Measurements from ENCODE around the gene OR1I1. TPM values are rescaled to one million over a fixed set of nuclear protein-coding genes. Genes with fewer than 3 reads are reported as not detected.

Gene OR1I1
- polyA plus RNA-seq, 1 donor = not detected

GRCh38 chr19:15108845-15109767 is 27.1 kb downstream of the OR1I1 start:
- WGBS (ENCODE audit: insufficient coverage, low lambda C conversion rate) = no CpG with 5 or more reads among the region's 21 CpGs

DNA sequence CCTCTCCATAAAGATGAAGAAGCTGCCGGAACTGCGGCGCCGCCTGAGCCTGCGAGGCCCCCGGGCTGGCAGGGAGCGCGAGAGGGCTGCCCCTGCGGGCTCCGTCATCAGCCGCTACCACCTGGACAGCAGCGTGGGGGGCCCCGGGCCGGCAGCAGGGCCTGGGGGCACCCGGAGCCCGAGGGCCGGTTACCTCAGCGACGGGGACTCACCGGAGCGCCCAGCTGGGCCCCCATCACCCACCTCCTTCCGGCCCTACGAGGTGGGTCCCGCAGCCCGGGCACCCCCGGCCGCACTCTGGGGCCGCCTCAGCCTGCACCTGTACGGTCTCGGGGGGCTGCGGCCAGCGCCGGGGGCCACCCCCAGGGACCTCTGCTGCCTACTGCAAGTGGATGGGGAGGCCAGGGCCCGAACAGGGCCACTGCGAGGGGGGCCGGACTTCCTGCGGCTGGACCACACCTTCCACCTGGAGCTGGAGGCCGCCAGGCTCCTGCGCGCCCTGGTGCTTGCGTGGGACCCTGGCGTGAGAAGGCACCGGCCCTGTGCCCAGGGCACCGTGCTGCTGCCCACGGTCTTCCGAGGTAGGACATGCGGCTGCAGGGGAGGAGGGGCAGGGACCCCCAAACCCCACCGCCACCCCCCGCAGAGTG is 27.9 kb downstream of the OR1I1 start:
- peaks cover 27% of the 10 kb centered on the region for H3K27me3 ChIP-seq (ENCODE audit: control insufficient read depth, insufficient read depth, low read length)
- DNase-seq = no peak
- H3K4me3 ChIP-seq (ENCODE audit: low read length) = no peak overlapping the region
- H3K9me3 ChIP-seq (ENCODE audit: control insufficient read depth, low read depth, low read length) = peaks cover 6% of the 10 kb centered on the region
- no peaks in the 10 kb centered on the region for H3K4me1 ChIP-seq (ENCODE audit: control insufficient read depth, insufficient read depth, low read length)
- H3K27ac ChIP-seq (ENCODE audit: low read length) = no peak overlapping the region
- WGBS (ENCODE audit: insufficient coverage, low lambda C conversion rate) = no CpG with 5 or more reads among the region's 49 CpGs
- H3K36me3 ChIP-seq (ENCODE audit: control insufficient read depth, insufficient read depth, low read length) = peaks cover 21% of the 10 kb centered on the region

More at GRCh38 chr19:15108845-15109767, 27.1 kb downstream of the OR1I1 start:
- no peak overlapping the region for H3K4me3 ChIP-seq (ENCODE audit: low read length)
- DNase-seq = no peak
- no peaks in the 10 kb centered on the region for H3K4me1 ChIP-seq (ENCODE audit: control insufficient read depth, insufficient read depth, low read length)
- peaks cover 7% of the 10 kb centered on the region for H3K9me3 ChIP-seq (ENCODE audit: control insufficient read depth, low read depth, low read length)
- peaks cover 27% of the 10 kb centered on the region for H3K27me3 ChIP-seq (ENCODE audit: control insufficient read depth, insufficient read depth, low read length)
- H3K36me3 ChIP-seq (ENCODE audit: control insufficient read depth, insufficient read depth, low read length) = peaks cover 17% of the 10 kb centered on the region
- H3K27ac ChIP-seq (ENCODE audit: low read length) = no peak overlapping the region

DNA sequence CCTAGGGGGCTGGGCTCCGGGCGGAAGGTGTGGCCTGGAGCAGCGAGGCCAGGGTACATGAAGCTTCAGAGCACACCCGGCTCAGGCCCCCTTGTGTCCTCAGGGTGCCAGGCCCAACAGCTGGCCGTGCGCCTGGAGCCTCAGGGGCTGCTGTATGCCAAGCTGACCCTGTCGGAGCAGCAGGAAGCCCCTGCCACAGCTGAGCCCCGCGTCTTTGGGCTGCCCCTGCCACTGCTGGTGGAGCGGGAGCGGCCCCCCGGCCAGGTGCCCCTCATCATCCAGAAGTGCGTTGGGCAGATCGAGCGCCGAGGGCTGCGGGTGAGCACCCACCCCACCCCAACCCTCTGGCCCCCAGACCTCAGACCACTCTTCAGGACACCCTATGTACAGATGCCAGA is 28.4 kb downstream of the OR1I1 start:
- H3K9me3 ChIP-seq (ENCODE audit: control insufficient read depth, low read depth, low read length) = peaks cover 6% of the 10 kb centered on the region
- peaks cover 26% of the 10 kb centered on the region for H3K36me3 ChIP-seq (ENCODE audit: control insufficient read depth, insufficient read depth, low read length)
- no peaks in the 10 kb centered on the region for H3K4me1 ChIP-seq (ENCODE audit: control insufficient read depth, insufficient read depth, low read length)
- H3K4me3 ChIP-seq (ENCODE audit: low read length) = no peak overlapping the region
- DNase-seq = no peak
- no CpG with 5 or more reads among the region's 17 CpGs for WGBS (ENCODE audit: insufficient coverage, low lambda C conversion rate)
- H3K27me3 ChIP-seq (ENCODE audit: control insufficient read depth, insufficient read depth, low read length) = peaks cover 27% of the 10 kb centered on the region
- no peak overlapping the region for H3K27ac ChIP-seq (ENCODE audit: low read length)

DNA sequence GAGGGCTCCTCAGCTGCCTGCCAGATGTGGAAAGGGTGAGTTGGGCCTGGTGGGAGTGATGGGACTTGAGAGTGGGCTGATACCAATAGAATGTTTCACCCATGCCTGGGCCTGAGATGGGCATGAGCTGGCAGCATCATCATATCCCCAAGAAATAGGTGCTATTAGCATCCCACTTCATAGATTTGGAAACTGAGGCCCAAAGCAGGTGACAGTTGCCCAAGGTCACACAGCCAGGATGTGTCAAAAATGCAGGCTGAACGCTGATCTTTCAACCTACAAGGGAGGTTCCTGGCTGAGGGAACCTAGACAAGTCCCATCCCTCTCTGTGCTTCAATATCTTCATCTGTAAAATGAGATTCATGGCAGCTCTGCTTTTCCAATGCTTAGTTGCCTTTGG is 29.7 kb downstream of the OR1I1 start:
- H3K4me3 ChIP-seq (ENCODE audit: low read length) = no peak overlapping the region
- H3K9me3 ChIP-seq (ENCODE audit: control insufficient read depth, low read depth, low read length) = peaks cover 6% of the 10 kb centered on the region
- peaks cover 40% of the 10 kb centered on the region for H3K36me3 ChIP-seq (ENCODE audit: control insufficient read depth, insufficient read depth, low read length)
- no peak overlapping the region for H3K27ac ChIP-seq (ENCODE audit: low read length)
- DNase-seq = no peak
- no CpG with 5 or more reads among the region's 1 CpG for WGBS (ENCODE audit: insufficient coverage, low lambda C conversion rate)
- no peaks in the 10 kb centered on the region for H3K4me1 ChIP-seq (ENCODE audit: control insufficient read depth, insufficient read depth, low read length)
- H3K27me3 ChIP-seq (ENCODE audit: control insufficient read depth, insufficient read depth, low read length) = peaks cover 19% of the 10 kb centered on the region

- Histone ChIP-seq H3K9me3 (ENCODE audit: control insufficient read depth, low read depth, low read length) (peaks cover 6% of the 10 kb centered on the region), H3K4me3 (ENCODE audit: low read length) (no peak overlapping the region), H3K27me3 (ENCODE audit: control insufficient read depth, insufficient read depth, low read length) (peaks cover 14% of the 10 kb centered on the region), H3K27ac (ENCODE audit: low read length) (no peak overlapping the region), H3K4me1 (ENCODE audit: control insufficient read depth, insufficient read depth, low read length) (no peaks in the 10 kb centered on the region), H3K36me3 (ENCODE audit: control insufficient read depth, insufficient read depth, low read length) (peaks cover 46% of the 10 kb centered on the region)
- no CpG with 5 or more reads among the region's 11 CpGs for WGBS (ENCODE audit: insufficient coverage, low lambda C conversion rate)
- no peak for DNase-seq
Observed at GRCh38 chr19:15112385-15112784, 30.4 kb downstream of the OR1I1 start.

GRCh38 chr19:15113245-15114152 is 31.5 kb downstream of the OR1I1 start:
- Histone ChIP-seq H3K4me3 (ENCODE audit: low read length) (no peak overlapping the region), H3K4me1 (ENCODE audit: control insufficient read depth, insufficient read depth, low read length) (no peaks in the 10 kb centered on the region), H3K27ac (ENCODE audit: low read length) (no peak overlapping the region), H3K9me3 (ENCODE audit: control insufficient read depth, low read depth, low read length) (peaks cover 6% of the 10 kb centered on the region), H3K36me3 (ENCODE audit: control insufficient read depth, insufficient read depth, low read length) (peaks cover 57% of the 10 kb centered on the region), H3K27me3 (ENCODE audit: control insufficient read depth, insufficient read depth, low read length) (peaks cover 3% of the 10 kb centered on the region)
- DNase-seq = no peak
- no CpG with 5 or more reads among the region's 58 CpGs for WGBS (ENCODE audit: insufficient coverage, low lambda C conversion rate)

DNA sequence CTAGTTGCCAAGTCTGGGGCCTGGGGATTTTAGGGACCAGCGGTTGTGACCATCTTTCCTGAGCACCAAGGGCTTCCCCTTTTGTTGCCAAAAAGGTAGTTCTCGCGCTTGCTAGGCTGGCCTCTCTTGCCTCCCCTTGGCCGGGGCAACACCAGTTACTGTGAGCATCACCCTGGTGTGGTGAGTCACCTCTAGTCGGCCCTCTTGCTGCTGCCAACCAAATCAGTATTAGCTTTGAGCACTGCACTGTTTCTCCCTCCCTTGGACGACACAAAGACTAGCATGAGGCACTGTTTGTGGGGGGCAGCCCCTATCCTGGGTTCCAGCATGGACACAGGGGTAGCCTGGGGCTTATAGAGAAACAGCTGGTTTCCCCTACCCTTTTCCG is 32.1 kb downstream of the OR1I1 start:
- Histone ChIP-seq H3K9me3 (ENCODE audit: control insufficient read depth, low read depth, low read length) (peaks cover 6% of the 10 kb centered on the region), H3K27me3 (ENCODE audit: control insufficient read depth, insufficient read depth, low read length) (no peaks in the 10 kb centered on the region), H3K4me3 (ENCODE audit: low read length) (no peak overlapping the region), H3K4me1 (ENCODE audit: control insufficient read depth, insufficient read depth, low read length) (no peaks in the 10 kb centered on the region), H3K36me3 (ENCODE audit: control insufficient read depth, insufficient read depth, low read length) (peaks cover 64% of the 10 kb centered on the region), H3K27ac (ENCODE audit: low read length) (no peak overlapping the region)
- WGBS (ENCODE audit: insufficient coverage, low lambda C conversion rate) = no CpG with 5 or more reads among the region's 7 CpGs
- DNase-seq = no peak

GRCh38 chr19:15115080-15115479 is 33.1 kb downstream of the OR1I1 start:
- Histone ChIP-seq H3K27me3 (ENCODE audit: control insufficient read depth, insufficient read depth, low read length) (no peaks in the 10 kb centered on the region), H3K4me3 (ENCODE audit: low read length) (no peak overlapping the region), H3K4me1 (ENCODE audit: control insufficient read depth, insufficient read depth, low read length) (no peaks in the 10 kb centered on the region), H3K9me3 (ENCODE audit: control insufficient read depth, low read depth, low read length) (peaks cover 6% of the 10 kb centered on the region), H3K27ac (ENCODE audit: low read length) (no peak overlapping the region), H3K36me3 (ENCODE audit: control insufficient read depth, insufficient read depth, low read length) (peaks cover 72% of the 10 kb centered on the region)
- DNase-seq = no peak
- no CpG with 5 or more reads among the region's 13 CpGs for WGBS (ENCODE audit: insufficient coverage, low lambda C conversion rate)

DNA sequence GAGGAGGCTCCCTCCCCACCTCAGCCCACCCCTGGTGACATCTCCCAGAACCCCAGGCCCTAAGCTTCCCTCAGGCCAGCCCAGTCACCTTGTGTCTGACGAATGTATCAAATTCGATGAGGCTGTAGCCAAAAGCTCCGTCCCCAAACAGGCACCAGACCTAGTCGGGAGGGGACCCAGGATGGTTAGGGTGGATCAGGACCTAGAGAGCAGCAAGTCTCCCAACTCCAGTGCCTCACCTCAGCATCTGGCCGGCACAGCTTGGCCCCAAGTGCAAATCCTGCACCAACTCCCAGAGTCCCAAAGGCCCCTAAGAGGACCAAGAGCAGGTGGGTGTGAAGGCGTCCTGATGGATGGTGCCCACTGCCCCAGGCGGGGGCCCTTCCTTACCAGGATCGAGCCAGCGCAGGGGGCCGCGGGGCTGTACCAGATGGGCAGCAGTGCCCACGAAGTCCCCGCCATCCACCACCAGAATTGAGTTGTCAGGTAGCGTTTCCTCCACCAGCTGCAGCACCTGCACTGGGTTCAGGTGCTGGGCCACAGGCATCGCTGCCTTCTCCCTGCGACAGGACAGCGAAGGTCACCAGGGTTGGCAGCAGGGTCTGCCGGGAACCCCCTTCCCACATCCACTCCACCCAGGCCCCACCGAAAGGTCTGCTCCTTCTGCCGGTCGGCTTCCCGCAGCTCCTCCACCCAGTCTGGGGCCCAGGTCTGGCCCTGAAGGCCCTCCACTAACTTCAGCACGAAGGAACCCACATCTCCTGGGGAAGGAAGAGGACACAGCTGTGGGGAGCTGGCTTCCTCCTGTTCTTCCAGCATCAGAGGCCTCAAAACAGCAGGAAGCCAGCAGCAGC is 34.0 kb downstream of the OR1I1 start:
- Histone ChIP-seq H3K36me3 (ENCODE audit: control insufficient read depth, insufficient read depth, low read length) (peaks cover 78% of the 10 kb centered on the region), H3K27ac (ENCODE audit: low read length) (no peak overlapping the region)
- WGBS (ENCODE audit: insufficient coverage, low lambda C conversion rate) = no CpG with 5 or more reads among the region's 23 CpGs

More for the DNA sequence above, 34.0 kb downstream of the OR1I1 start:
- H3K4me1 ChIP-seq (ENCODE audit: control insufficient read depth, insufficient read depth, low read length) = no peaks in the 10 kb centered on the region
- peaks cover 6% of the 10 kb centered on the region for H3K9me3 ChIP-seq (ENCODE audit: control insufficient read depth, low read depth, low read length)
- no peak for DNase-seq
- H3K27me3 ChIP-seq (ENCODE audit: control insufficient read depth, insufficient read depth, low read length) = no peaks in the 10 kb centered on the region
- no peak overlapping the region for H3K4me3 ChIP-seq (ENCODE audit: low read length)

Measured in large intestine (tissue), 3 donors.